ENCODE data around the gene TMEM184A.

Gene TMEM184A

DNA sequence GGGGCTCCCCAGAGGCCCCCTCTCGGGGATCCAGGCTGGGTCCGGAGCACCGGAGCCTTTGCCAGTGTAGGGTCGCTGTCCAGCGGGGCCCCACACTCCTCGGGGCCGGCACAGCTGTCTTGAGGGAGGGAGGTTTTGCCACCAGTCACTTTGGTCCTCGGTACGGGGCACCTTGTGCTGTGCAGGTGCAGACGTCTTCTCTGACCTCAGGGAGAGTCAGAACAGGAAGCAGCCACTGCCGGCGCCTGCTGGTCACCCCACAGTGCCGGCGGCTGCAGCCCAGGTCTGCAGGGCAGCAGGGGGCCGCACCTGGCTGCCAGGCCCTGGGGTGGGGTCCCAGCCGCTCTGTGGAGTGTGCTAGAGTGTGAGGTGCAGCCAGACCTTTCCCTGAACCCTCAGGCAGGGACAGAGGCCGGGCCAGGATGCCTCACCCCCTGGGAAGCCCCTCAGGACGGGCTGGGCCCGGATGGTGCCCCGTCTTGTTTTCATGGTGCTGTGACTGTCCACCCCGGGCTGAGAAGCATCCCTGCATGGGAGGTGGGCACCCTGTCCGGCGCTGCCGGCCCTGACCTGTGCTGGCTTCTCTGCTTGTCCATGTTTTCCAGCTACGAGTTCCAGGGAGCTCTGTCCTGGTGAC, 17.3 kb downstream of the TMEM184A start:
- no peak for DNase-seq

DNA sequence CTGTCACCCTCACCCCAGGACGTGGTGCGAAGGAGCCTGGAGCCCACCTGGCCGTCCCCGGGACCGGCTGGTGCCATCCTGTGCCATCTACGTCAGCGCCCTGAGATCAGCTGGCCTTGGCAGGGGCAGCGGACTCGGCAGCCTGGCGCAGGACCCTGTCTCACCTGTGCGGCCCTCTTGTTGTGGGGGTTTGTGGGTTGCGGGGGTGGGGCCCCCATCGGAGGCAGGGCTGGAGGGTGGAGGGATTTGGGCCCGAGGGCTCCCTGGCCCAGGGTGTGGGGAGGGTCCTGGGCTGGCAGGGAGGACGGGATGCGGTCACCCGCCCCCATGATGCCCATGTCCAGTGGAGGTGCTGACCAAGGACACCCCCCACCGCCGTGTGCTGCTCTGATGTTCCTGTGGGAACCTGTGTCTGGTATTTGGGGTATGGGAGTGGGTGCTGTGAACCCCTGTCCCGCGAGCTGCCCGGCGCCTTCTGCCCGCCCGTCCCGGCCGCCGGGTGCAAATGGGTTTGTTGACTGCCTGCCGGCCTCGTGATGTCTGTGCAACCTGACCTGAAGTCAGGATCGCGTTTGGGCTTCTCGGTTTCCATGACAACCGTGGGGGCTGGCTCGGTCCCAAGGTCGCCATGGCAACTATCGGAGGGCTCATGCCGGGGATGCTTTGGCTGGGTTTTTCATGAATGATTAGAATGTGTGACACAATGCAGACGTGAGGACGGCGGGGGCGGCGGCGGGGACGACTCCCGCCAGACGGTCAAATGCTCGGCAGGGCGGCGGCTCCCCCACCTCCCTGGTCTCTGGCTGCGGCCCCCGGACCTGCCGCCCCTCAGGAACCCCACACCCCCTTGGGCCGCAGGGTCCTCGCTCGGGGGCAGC, 18.2 kb downstream of the TMEM184A start:
- peak; percentile 91 for DNase-seq

DNA sequence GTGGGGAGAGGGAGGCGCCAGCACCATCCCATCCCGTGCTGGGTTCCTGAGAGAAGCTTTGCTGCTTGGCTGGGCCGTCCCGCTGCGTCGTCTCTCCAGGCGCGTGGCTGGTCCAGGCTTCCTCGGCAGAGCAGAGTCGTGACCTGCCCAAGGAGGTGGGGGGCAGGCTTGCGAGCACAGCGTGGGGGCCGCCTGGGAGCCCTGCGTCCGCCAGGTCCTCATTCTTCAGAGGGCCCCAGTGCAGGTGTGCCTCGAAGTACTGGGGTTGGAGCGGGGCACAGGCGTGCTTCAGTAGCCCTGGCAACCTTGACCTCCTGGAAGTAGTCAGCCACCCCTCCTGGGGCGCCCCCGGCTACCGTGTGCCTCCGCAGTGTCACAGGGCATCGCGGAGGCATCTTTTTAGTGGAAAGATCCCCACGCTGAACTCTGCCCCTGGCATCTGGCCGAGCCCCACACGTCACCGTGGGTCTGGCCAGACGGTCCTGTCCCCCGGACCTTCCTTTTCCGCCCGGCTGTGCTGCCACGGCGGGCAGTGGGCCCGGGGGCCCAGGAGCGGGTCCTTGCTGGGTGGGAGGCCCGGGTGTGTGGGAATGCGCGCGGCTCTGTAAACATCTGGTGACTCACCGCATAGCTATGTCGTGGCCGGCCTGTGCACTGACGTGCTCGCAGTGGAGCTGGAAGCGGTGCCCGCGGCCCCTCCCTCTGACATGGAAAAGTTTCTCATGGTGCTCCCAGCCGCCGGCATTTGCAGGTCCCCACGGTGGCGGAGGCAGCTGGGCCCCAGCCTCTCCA, 19.1 kb downstream of the TMEM184A start:
- DNase-seq: peak; percentile 88

DNA sequence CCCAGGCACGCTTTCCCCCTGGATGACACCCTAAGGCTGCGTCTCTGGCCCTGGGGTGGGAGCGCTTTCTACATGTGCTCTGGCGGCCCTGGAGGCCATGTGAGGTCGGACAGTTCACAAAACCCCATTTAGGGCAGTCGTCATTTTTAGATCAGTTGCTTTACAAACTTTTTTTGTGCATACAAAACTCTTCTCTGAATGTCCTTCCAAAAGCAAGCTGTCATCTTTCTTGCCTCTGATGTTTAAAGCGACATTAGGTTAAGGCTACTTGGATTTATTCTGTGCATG, 19.6 kb downstream of the TMEM184A start:
- no peak for DNase-seq

DNA sequence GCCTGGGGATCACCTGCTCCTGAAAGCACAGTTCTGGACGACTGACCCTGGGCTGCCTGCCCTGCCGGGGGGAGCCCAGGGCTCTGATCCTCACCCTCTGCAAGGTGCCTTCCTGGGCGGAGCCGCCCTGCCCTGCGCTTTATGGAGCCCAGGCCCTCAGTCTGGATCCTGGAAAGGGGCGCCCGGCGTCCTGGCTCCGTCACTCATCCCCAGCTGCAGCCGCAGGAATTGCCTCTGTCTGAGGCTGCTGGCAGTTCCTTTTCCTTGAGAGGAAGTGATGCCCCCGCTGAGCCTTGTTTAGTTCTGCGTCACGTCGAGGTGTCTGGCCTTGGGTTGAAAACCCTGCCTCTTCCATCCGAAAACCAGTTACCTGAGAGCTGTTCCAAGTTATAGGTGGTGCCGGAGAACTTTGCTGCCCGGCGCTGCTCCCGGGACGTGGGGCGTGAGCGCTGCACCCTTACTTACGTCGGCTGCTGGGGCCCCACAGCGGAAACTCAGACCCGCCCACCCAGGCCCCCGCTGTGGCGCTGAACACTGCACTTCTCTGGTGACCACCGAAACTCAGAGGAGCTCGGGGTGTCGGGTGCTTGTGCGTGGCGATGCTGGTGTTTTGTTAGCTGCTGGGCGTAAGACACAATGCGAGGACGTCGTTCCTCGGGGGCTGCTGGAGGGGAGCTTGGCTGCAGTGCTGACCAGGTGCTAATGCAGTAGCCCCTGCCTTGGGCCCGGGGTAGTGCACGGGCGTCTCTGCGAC, 20.1 kb downstream of the TMEM184A start:
- DNase-seq: no peak

DNA sequence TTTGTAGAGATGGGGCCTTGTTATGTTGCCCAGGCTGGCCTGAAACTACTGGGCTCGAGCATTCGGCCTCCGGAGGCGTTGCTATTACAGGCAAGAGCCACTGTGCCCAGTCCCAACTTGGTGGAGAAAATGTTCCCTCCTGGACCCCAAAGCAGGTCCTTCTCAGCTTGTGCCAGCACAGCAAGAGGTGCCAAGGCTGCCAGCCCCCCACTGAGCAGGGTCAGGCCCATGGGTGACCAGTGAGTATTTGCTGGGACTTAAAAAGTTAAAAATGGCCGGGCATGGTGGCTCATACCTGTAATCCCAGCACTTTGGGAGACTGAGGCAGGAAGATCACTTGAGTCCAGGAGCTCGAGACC, 20.9 kb downstream of the TMEM184A start:
- DNase-seq: no peak

DNA sequence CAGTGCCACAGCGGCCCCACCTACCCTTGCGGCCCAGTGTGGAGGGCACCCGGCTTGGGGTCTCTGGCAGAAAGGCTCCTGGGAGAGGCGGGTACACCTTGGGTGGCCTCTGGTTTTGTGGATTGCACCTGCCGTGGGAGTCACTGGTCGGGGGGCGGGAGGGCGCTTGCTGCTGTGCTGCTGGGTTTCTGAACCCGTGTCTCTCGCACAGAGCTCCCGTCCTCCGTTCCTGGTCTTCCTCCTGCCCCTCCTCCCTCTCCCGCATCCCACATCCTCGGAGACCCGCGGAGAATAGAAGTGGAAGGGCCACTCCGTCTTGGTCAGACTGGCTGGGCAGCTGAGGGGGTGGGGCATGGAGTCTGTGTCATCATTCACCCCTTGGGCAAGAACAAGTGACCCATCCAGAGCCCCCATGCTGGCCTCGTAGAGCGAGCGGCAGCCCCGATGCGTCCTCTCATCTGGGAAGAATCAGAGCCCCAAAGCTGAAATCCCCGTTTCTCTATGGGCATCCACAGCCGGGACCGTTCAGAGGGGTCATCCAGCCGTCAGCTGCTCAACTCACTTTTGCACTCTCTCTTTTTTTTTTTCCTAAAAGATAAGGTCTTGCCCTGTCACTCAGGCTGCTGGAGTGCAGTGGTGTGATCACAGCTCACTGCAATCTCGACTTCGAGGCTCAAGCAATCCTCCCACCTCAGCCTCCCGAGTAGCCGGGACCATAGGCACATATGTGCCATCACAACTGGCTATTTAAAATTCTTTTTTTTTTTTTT, 21.5 kb downstream of the TMEM184A start:
- DNase-seq: no peak

DNA sequence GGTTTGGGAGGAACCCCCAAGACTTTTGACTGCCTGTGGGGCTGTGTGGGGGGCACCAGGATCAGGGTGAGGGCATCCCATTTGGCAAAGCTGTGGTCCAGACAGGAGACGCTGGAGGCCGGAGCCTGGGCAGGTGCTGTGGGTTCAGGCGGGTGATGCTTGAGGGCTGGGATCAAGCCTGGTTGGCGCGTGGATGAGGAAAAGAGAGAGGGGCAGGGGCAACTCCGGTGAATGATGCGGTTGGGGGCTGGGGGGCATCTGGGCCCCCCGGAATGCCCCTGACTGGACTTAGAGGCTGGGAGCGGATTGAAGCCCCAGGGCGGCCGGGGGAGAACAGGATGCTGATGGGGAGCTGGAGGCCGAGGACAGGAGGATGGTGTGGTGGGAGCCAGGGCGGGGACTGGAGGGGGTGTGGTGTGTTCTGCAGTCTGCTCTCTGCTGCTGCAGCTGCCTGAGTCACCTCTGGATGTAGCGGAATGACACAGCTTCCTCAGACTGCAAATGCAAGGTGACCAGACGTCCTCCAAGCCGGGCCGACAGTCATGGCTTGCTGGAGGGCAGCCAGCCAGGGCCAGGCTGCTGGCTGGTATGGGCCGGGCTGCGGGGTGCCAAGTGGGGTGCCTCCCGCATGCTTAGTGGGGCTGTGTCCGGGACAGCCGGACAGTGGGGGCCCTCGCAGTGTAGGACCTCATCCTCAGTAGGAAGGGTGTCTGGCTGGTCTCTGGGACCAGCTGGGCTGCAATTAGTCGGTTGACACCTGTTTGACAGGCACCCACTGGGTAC, 22.3 kb downstream of the TMEM184A start:
- DNase-seq: no peak

DNA sequence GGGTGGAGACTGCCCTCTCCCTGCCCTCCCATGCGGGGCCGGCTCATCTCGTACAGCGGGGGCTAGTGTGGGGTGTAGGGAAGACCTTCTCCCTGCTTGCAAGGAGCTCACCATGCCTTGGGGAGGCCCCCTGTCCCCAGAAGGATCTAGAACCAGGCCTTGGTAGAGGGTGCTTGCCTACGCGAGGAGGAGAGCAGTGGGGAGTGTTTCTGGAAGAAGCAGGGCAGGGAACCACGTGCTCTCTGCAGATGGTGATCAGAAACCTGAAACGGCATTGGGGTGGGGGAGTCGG, 22.8 kb downstream of the TMEM184A start:
- DNase-seq: no peak

DNA sequence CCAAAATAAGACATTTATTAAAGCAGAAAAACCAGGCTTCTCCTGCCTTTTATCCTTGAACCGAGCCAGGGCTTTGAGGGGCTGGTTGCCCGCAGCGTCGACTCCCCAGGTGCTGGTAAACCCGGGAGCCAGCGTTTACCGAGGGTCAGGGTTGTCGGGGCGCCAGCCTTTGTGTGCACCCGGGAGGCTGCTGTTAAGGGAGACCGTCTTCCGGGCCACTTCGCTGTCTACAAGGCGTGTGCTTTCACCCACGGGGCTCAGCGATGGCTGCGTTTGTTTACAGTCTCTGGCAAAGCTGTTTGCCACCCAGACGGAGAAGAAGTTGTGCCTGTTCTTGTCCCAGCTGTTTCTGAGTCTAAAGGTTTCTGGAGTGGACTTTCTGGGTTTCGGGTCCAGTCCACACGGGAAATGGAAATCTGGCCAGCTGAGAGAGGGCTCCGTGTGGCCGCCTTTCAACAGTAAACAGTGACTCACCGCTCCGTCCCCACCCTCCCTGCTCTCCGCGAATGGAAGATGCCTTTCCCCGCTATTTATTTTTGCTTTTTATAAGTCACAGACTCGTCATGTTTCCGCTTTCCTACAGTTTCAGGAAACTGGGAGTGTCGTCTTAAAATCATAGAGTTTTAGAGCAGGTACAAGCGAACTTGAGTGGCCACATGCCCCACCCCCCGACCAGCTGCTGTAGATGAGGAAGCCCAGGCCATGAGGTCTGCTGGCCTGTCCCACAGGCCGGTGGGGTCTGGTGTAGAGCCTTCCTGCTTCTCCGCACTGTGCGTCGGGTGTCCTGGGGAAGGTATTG, 23.4 kb downstream of the TMEM184A start:
- DNase-seq: peak; percentile 57

DNA sequence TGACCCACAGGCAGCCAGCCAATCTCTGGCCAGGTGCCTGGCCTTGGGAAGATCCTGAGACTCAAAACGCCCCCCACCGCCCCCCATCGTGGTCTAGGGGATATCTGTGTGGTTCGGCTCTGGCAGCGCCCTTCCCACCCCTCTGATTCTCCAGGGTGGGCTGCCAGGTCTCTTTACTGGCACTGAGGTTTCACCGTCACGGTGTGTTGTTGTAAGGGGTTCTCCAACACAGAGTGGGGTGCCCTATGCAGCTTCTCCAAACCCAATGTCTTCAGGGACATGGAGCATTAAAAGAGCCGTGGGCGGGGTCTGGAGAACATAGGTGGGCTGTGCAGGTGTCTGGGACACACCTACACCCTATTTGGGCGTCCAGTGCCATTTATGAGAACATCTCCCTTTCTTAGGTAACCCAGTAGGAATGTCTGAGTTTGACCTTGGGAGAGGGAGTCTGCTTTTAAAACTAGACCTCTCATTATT, 24.0 kb downstream of the TMEM184A start:
- DNase-seq: peak; percentile 60

DNA sequence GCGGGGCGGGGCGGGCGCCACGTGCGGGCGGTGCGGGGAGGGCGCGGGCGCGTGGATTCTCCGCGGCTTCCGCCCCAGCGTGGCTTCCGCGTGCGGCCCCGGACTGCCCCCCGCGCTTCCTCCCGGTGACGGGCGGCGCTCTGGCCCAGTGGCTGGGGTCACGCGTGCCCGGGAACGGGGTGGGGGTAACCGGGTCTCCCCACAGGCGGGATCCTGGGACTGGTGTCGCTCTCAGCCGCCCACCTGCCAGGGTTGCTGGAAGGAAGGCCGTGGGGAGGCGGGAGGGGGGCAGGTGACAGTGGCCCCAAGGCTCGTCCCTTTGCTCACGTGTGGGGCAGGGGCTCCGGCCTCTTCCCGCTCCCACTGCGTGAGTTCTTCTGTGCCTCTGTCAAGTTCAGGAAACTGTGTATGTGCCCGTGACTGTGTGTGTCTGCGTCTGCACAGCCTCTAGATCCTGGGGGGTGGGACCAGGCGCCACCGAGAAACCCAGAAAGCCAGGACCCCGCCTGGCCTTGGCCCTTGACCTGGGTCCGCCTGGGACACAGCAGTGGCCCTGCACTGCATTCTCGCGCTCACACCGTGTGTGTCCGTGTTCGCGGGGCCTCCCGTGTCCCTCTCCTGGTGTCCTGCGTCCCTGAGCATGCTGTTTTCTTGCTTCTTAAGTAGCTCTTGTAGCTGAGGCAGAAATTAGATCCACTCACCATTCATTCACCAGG, 24.6 kb downstream of the TMEM184A start:
- peak; percentile 75 for DNase-seq

DNA sequence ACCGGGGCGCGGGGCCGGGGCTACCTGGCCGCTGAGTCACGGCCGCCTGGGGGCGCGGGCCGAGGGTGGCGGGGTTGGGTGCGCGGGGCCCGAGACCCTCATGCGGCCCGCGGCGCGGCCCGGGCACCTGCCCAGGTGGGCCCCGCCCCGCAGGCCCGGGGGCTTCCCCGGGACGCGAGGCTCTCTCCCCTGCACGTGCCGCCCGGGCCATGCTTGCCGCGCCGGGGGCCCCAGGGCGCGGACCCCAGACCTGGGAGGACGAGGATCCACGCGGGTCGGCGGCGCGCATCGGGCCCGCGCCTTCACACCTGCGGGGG, 25.1 kb downstream of the TMEM184A start:
- no peak for DNase-seq

DNA sequence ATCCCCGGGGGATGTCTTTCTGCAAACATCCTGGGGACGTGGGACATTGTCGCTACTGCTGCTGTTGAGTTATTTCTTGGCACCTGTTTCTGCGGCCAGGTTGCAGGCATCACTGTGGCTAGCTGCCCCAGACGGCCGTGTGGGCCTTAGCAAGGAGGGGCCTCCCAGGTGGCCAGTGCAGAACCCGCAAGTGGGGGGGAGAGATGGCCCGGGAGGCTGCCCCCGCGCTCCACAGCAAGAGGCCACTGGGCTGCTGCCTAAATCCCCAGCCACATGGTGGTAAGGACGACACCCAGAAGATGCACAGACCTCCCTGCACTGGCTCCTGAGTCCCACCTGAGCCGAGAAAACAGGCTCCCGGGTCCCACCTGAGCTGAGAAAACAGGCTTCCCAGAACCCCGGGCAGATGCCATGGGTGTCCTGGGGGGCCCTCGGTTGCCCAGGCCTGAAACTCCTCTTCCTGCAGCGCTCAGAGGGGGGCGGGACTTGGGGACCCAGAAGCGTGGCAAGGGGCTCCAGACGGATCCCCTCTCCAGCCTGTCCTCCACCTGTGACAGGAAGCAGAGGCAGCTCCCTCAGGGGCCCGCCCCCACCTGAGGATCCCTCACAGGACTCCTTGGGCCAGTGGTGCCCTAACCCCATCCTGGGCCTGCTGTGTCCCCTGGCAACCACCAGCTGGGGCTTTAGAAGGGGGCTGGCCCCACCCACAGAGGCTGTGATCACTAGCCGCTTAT, 26.5 kb downstream of the TMEM184A start:
- no peak for DNase-seq

DNA sequence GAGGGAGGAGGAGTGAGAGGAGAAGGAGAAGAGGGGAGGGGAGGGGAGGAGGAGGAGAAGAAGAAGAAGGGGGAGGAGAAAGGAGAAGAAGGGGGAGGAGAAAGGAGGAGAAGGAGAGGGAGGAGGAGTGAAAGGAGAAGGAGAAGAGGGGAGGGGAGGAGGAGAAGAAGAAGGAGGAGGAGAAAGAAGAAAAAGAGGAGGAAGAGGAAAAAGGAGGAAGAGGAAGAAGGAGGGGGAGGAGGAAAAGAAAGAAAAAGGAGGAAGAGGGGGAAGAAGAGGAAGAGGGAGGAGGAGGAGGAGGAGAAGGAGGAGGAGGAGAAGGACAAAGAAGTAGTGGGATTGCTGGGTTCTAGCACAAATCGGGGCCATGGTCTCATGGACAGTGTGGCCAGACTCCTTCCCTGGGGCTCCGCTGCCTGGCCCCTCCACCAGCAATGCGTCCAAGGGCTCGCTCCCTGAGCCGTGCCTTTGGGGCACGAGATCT, 29.7 kb downstream of the TMEM184A start:
- no peak for DNase-seq

DNA sequence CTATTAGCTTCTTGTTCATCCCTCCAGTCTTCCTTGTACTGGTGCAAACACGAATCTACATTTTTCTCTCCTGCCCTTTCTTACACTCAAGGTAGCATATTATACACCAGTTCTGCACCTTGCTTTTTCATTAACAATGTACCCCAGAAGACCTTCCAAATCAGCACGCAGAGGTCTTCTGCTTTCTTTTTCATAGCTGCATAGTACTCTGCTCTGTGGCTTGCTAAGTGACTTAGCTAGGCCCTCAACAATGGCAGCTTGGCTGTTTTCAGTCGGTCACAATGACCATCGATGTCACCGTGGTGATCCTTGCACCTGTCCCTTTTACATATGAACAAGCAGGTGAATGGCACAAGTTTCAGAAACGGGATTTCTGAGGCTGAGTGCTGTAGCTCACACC, 30.6 kb downstream of the TMEM184A start:
- DNase-seq: no peak

DNA sequence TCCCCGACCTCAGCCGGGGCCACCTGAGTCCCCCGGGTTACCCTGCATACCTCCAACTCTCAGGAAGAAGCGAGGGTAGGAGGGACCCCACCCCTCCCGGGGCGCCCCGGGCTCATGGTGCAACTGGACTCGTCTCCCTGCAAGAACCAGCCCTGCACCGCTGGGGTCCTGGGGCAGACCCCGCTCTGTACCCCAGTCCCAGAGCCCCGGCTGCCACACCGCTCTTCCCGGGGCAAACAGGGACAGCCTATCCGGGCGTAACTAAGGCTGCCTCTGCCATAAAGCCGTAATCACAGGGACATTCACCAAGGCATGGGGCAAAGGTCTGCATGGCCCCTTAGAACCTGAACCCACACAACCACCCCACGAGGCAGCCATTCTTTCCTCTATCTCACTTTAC, 32.2 kb downstream of the TMEM184A start:
- no peak for DNase-seq

DNA sequence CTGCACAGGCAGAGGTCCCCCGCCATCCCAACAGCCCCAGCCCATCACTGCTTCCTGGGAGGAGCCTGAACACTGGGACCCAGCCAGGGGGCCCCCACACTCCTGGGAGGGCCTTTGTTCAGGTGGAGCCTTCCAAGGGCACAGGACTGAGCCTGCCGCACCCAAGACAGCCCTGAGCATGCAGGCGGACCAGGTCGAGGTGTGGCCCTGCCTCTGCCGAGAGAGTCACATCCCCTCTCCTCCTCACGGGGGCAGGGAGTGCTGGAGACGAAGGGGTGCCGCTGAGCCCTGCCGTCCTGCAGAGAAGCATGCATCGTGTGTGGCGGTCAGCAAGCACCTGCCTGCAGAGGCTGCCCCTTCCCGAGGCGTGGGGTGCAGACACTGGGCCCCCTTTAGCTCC, 32.8 kb downstream of the TMEM184A start:
- DNase-seq: no peak

DNA sequence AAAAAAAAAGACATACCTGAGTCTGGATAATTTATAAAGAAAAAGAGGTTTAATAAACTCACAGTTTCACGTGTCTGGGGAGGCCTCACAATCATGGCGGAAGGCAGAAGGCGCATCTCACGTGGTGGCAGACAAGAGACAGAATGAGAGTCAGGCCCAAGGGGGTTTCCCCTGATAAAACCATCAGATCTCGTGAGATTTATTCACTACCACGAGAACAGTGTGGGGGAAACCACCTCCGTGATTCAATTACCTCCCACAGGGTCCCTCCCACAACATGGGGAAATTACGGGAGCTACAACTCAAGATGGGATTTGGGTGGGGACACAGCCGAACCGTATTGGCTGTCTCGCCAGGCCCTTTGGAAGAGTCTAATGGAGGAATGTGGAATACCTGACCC, 34.5 kb downstream of the TMEM184A start:
- DNase-seq: no peak
